ENCODE data around the gene VSX2. TPM values are rescaled to one million over a fixed set of nuclear protein-coding genes. Genes with fewer than 3 reads are reported as not detected.
A peak's percentile ranks its signal among the peaks of the same experiment; 100 is the strongest.

Gene VSX2
- total RNA-seq, 1 experiment from 2014 or later: not detected

DNA sequence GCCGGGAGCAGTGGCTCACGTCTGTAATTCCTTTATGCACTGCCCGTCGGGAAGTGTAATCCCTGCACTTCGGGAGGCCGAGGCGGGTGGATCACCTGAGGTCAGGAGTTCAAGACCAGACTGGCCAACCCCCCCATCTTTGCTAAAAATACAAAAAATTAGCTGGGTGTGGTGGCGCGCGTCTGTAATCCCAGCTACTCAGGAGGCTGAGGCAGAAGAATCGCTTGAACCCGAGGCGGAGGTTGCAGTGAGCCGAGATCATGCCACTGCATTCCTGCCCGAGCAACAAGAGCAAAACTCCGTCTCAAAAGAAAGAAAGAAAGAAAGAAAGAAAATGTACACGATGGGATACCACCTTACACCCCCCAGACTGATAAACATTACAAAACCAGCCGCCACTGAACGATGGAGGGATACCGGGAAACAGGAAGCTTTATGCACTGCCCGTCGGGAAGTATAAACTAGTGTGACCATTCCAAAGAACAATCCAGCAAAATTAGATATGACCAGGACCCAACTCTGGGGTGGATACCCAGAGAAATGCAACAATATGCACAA is 62.4 kb downstream of the VSX2 start:
- DNase-seq (ENCODE audit: low read depth): no peak

DNA sequence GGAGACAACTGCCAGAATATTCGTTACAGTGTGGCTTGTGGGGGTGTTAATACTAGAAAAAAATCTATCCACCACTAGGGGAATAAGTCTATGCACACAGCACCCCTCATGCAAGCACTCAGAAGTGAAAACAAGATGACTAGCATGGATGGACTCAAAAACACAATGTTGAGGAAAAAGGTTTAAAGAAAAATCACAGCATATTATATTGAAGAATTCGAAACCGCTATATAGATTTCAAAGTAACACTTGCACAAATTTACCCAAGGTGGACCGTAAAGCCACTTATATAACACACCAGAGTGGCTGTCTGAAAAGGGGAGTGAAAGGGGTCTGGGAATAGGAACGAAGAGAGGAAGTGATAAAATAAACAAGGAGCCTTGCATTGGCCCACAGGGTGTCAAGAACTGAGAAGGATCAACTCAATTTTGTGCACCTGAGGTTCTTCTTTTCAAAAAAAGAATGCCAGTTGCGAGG is 62.9 kb downstream of the VSX2 start:
- peak; percentile 61 for DNase-seq (ENCODE audit: low read depth)

DNA sequence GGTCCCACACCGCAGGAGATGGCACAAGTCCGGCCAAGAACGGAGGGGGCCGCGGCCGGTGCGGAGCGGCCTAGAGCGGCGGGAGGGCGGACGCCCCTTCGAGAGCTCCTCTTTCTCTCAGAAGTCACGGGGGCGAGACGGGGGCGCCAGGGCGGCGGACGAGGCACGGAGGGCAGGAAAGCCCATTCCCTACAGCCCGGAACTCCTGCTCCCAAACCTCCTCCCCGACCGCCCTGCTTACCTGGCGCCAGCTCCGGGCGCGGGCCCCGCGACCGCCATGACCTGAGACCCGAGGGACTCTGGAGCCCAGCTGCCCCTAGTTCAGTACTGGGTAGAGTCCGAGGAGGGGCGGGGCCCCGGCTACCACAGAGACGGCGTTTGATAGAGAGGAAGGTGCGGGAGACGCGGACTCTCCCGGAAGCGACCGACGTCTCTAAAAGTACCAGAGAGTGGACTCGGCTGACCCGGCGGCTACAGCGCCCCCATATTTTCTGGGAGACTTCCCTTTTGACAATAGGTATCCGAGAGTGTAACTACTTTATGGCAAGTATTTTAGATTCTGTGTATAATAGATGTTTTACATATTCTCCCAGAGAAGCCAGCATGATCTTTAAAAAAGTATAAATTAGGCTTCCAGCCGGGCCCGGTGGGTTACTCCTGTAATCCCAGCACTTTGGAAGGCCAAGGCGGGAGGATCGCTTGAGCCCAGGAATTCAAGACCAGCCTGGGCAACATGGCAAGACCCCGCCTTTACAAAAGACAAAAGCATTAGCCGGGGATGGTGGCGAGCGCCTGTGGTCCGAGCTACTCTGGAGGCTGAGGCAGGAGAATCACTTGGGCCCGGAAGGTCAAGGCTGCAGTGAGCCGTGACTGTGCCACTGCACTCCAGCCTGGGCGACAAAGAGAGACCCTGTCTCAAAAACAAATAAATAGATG is 63.7 kb downstream of the VSX2 start, which contains the start of gene ABCD4:
ABCD4 (minus strand) TSS at position 301 of the 936 bp plus-strand sequence; CDS start at position 279, 22 bp downstream.
- DNase-seq (ENCODE audit: low read depth): peak; percentile 93

DNA sequence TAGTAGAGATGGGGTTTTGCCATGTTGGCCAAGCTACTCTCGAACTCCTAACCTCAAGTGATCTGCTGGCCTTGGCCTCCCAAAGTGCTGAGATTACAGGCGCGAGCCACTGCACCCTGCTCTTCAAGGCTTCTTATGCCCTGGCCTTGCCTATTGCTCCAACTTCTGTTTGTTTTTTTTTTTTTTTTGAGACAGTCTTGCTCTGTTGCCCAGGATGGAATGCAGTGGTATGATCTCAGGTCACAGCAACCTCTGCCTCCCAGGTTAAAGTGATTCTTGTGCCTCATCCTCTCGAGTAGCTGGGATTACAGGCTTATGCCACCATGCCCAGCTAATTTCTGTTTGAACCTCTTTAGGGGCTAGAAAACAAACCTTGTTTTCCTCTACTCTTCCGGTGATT is 69.4 kb downstream of the VSX2 start:
- DNase-seq (ENCODE audit: low read depth): no peak

DNA sequence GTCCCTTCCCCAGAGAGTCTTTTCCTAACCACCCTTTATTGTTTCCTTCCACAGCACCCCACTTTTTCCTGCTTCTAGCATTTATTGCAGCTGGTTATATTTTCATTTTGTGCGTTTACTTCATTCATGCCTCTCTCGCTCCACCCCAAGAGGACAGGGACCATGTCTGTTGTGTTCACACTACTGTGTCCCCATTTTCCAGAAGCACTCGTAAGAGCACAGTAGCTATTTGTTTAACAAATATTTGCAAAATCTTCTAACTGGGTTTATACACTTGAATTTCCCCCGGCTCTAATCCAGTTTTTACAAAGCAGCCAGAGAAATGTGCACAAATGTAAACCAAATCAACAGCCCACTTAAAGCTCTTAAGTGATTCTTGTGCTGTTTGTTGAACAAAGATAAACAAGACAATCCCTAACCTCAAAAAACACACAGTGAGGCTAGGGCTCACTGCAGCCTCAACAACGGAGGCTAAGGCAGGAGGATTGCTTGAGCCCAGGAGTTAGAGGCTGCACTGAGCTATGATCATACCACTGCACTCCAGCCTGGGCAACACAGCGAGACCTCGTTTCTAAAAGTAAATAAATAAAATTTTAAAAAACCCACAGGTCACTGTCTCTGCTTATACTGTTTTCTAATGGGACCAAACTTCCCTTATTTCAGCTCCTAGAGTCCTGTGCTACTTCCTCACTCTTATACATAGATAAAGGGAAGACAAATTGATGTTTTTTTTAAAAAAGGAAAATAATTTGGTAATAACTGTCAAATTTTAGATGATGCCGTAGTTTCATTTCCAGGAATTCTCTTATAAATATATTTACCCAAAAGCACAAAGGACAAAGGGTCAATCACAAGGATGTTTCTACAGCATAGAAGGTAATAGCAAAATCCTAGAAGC is 70.1 kb downstream of the VSX2 start:
- DNase-seq (ENCODE audit: low read depth): no peak

DNA sequence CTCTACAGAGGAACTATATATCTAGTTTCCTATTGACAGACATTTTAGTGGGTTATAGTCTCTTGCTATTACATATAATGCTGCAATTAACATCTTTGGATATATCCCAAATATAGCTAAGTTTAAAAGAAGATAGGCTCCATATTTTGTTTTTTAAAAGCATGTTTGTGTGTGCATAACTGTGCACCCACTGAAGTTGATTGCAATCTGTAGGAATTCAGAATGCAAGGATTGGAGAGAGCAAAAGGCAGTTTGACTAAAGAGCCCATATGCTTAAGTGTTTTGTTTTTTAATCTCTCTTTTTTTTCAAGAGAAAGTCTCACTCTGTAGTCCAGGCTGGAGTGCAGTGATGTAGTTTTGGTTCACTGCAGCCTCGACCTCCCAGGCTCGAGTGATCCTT is 72.9 kb downstream of the VSX2 start:
- DNase-seq (ENCODE audit: low read depth): no peak

Other genes starting within 250 kb of the VSX2 start
- gene ENTPD5, start 220.2 kb upstream of the VSX2 start, total RNA-seq (2014; rRNA removed): 8.3 and 11.8 TPM in 2 replicates
- gene BBOF1, start 220.1 kb upstream of the VSX2 start, total RNA-seq (2014; rRNA removed): 4.9 and 8.6 TPM in 2 replicates
- 5.3 and 8.2 TPM in 2 replicates for gene ALDH6A1, start 155.0 kb upstream of the VSX2 start, total RNA-seq (2014; rRNA removed)
- gene LIN52, start 154.5 kb upstream of the VSX2 start, total RNA-seq (2014; rRNA removed): 10.2 and 11.5 TPM in 2 replicates
- 21.0 and 22.0 TPM in 2 replicates for gene ABCD4, start 63.5 kb downstream of the VSX2 start, total RNA-seq (2014; rRNA removed)
- not detected in 2 replicates for gene VRTN, start 109.0 kb downstream of the VSX2 start, total RNA-seq (2014; rRNA removed)
- not detected in 2 replicates for gene SYNDIG1L, start 186.8 kb downstream of the VSX2 start, total RNA-seq (2014; rRNA removed)